ENCODE results near the gene OSGEP.

- TF ChIP-seq ZNF547 (CRISPR knock-in tag; IDR thresholded peaks at IDR 0.05) (no peak), POLR2A (IDR thresholded peaks at IDR 0.05; ENCODE audit: insufficient read depth in 1 of 2, low read depth in 2 of 2, low read length in 2 of 2) (peak in 1 of 2 experiments; percentile 35; a peak in 2 of 4 replicates), E2F1 (CRISPR knock-in tag; IDR thresholded peaks at IDR 0.05) (no peak; the same call in 1 of the 2 replicates), HOMEZ (CRISPR knock-in tag; IDR thresholded peaks at IDR 0.05; ENCODE audit: low read depth) (no peak), USF2 (IDR thresholded peaks at IDR 0.05; ENCODE audit: low read depth, low read length) (no peak), USF2 (CRISPR knock-in tag; IDR thresholded peaks at IDR 0.05; ENCODE audit: borderline replicate concordance) (peak; percentile 96; the same call in 1 of the 2 replicates), SMC3 (IDR thresholded peaks at IDR 0.05; ENCODE audit: low read length) (peak; percentile 5; the same call in 1 of the 2 replicates), EZH2 (conservative IDR thresholded peaks at IDR 0.05; ENCODE audit: low read depth, low read length) (no peak), TBL1XR1 (IDR thresholded peaks at IDR 0.05; ENCODE audit: borderline replicate concordance, low read length, partially characterized antibody) (no peak), NFE2L1 (CRISPR knock-in tag; IDR thresholded peaks at IDR 0.05; ENCODE audit: borderline replicate concordance) (no peak)
Observed at GRCh38 chr14:20455355-20456300, 1.0 kb upstream of the OSGEP start.
